ENCODE measurements around the gene CYTH3. TPM values are rescaled to one million over a fixed set of nuclear protein-coding genes. Genes with fewer than 3 reads are reported as not detected.

The CYTH3 gene

GRCh38 chr7:6116211-6116610, 156.2 kb downstream of the CYTH3 start:
- H3K4ac ChIP-seq (ENCODE audit: low read length): no peak overlapping the region
- H3K18ac ChIP-seq (ENCODE audit: low read length): no peak overlapping the region
- H3K36me3 ChIP-seq (replicated peaks in 1 of 2; ENCODE audit: control insufficient read depth in 2 of 2, insufficient read depth in 2 of 2, low read length in 2 of 2): peaks cover 29 to 95% of the 10 kb centered on the region in 2 donors
- peaks cover 4% of the 10 kb centered on the region for H3K79me1 ChIP-seq (ENCODE audit: low read depth, low read length)
- H3K14ac ChIP-seq (ENCODE audit: low read length): no peak overlapping the region
- H3K4me3 ChIP-seq (ENCODE audit: low read length in 2 of 2): no peak overlapping the region
- WGBS, 2 donors (ENCODE audit: extremely low coverage in 2 of 2, insufficient read length in 2 of 2, insufficient replicate concordance in 1 of 2): no CpG with 5 or more reads among the region's 2 CpGs
- H3K23ac ChIP-seq (ENCODE audit: low read depth, low read length, poor library complexity): no peak overlapping the region
- H4K91ac ChIP-seq (ENCODE audit: low read depth, low read length, poor library complexity): no peak overlapping the region
- H2BK12ac ChIP-seq (ENCODE audit: low read length): no peak overlapping the region
- no peak overlapping the region for H2BK120ac ChIP-seq (ENCODE audit: low read depth, low read length)
- peaks cover 0 to 9% of the 10 kb centered on the region in 2 donors for H3K9me3 ChIP-seq (replicated peaks in 1 of 2; ENCODE audit: control insufficient read depth in 2 of 2, insufficient read depth in 1 of 2, low read depth in 1 of 2, low read length in 2 of 2)
- no peaks in the 10 kb centered on the region for H3K27me3 ChIP-seq (ENCODE audit: control insufficient read depth in 3 of 3, insufficient read depth in 3 of 3, low read depth in 1 of 3, low read length in 3 of 3)
- no peak overlapping the region for H2BK15ac ChIP-seq (ENCODE audit: low read length)
- no peak overlapping the region for H4K8ac ChIP-seq (ENCODE audit: low read depth, low read length)
- no peaks in the 10 kb centered on the region for H3K4me1 ChIP-seq (ENCODE audit: control insufficient read depth in 2 of 2, insufficient read depth in 1 of 2, low read depth in 1 of 2, low read length in 2 of 2)
- H2AFZ ChIP-seq (ENCODE audit: low read length): no peak overlapping the region
- H3K9ac ChIP-seq (ENCODE audit: low read depth, low read length, poor library complexity): no peak overlapping the region
- no peak overlapping the region for H2BK5ac ChIP-seq (ENCODE audit: low read length)
- H3K27ac ChIP-seq (replicated peaks; ENCODE audit: low read length): no peak overlapping the region
- no peak for DNase-seq (ENCODE audit: low spot score)
- no peak overlapping the region for H2AK5ac ChIP-seq (ENCODE audit: low read depth, low read length)
- H3K4me2 ChIP-seq (ENCODE audit: insufficient read depth, low read length, poor library complexity, severe bottlenecking): no peak overlapping the region

Small RNA genes within 50 kb of the gene (small RNA-seq; reads per million reads assigned to genes)
- not detected for gene RF00019 (ENCODE audit: insufficient read depth)
